Occipital lobe (tissue), 2 donors: ENCODE measurements around the gene DNAH14. TPM values are rescaled to one million over a fixed set of nuclear protein-coding genes. Genes with fewer than 3 reads are reported as not detected.

Experiments
- DNase-seq: peaks from one replicate; lab custom pipeline; 2025; lab: John Stamatoyannopoulos, UW
- total RNA-seq: library from RNA; depleted of rRNA; stranded (reverse); fragments of >200 nt; gene quantifications from one replicate; pipeline ENCODE4 v1.2.3, GENCODE V29; 2014

DNAH14 gene
- total RNA-seq, 1 donor from 2014 or later = 16.5 TPM

DNA sequence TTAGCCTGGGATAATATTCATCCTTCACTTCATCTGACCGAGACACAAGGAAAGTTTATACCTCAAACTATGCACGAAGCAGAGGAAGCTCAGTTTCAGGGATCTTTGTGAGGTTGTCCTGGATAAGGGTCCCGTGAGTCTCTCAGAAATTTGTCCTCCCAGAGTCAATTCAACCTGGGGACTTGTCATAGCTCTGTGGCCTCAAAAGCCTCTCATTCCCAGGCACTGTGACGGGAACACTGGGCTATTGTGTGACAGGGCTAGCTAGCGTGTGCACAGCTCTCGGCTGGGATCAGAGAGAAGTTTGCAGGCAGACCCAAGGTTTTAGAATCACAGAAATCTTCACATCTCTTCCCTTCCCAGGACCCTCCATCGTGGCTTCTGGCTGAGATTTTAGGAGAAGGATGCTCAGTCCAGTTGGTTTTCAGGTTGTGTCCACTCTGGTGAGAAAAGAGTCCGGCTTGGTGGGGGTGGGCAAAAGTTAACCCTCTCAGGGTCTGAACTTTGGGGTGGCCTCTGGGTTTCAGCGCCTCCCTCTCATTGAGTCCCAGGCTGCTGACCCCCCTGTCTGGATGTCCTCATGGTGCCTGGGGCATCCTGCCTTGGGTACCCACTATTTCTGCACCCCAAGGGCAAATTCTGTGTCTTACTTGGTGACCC is 518.8 kb downstream of the DNAH14 start:
- DNase-seq = peak; percentile 16
